Umbilical cord (tissue), 2 donors: ENCODE measurements around the gene ADM2. TPM values are rescaled to one million over a fixed set of nuclear protein-coding genes. Genes with fewer than 3 reads are reported as not detected.
"Not testable (repeated sequence)": the region's sequence is repeated elsewhere in the genome, so short reads cannot be mapped to it uniquely, and the experiment has no call there.

Source experiments
- DNase-seq: peaks from one replicate; pipeline ENCODE4 v3.0.0-alpha.2; 2015; ENCODE audit warnings: low spot score
- total RNA-seq: library from RNA; depleted of rRNA; stranded (reverse); fragments of >200 nt; gene quantifications from one replicate; pipeline ENCODE4 v1.2.3, GENCODE V29; 2014; ENCODE audit warnings: low replicate concordance; ENCODE audit not compliant: insufficient read depth

The ADM2 gene
- 0.72 TPM for total RNA-seq

- DNase-seq, result no peak
Observed at GRCh38 chr22:50481440-50482106, at the start of gene ADM2. Gene ADM2 (plus strand): TSS chr22:50481543. CDS start chr22:50481848, 305 bp downstream.

GRCh38 chr22:50432131-50432876, 49.0 kb upstream of the ADM2 start:
- no peak for DNase-seq

- not testable (repeated sequence) for DNase-seq
Observed at GRCh38 chr22:50432877-50433510, 48.3 kb upstream of the ADM2 start.

- DNase-seq, result no peak
Observed at GRCh38 chr22:50434849-50435248, 46.5 kb upstream of the ADM2 start.

GRCh38 chr22:50435291-50436014, 45.9 kb upstream of the ADM2 start:
- DNase-seq, result peak; percentile 24

- DNase-seq, result no peak
Observed at GRCh38 chr22:50436015-50436830, 45.1 kb upstream of the ADM2 start.

GRCh38 chr22:50436841-50437341, 44.5 kb upstream of the ADM2 start:
- DNase-seq, result no peak

GRCh38 chr22:50437511-50438304, 43.6 kb upstream of the ADM2 start:
- DNase-seq, result no peak

GRCh38 chr22:50438305-50439275, 42.8 kb upstream of the ADM2 start:
- no peak for DNase-seq

- DNase-seq, result no peak
Observed at GRCh38 chr22:50439314-50439870, 42.0 kb upstream of the ADM2 start.

GRCh38 chr22:50439871-50440331, 41.4 kb upstream of the ADM2 start:
- no peak for DNase-seq

GRCh38 chr22:50440544-50441249, 40.6 kb upstream of the ADM2 start:
- no peak for DNase-seq

GRCh38 chr22:50441428-50441993, 39.8 kb upstream of the ADM2 start:
- no peak for DNase-seq

GRCh38 chr22:50443197-50443596, 38.1 kb upstream of the ADM2 start:
- DNase-seq, result no peak

- DNase-seq, result no peak
Observed at GRCh38 chr22:50443801-50444625, 37.3 kb upstream of the ADM2 start.

- DNase-seq, result peak; percentile 36
Observed at GRCh38 chr22:50444663-50445062, 36.7 kb upstream of the ADM2 start.
